Hepatocyte (in vitro differentiated cells): ENCODE results near the gene BRINP2. TPM values are rescaled to one million over a fixed set of nuclear protein-coding genes. Genes with fewer than 3 reads are reported as not detected.

Experiments
- DNase-seq: peaks from one replicate; pipeline ENCODE4 v3.0.0-alpha.2; 2016; ENCODE audit warnings: low spot score
- H2AFZ ChIP-seq: fragments of 200-600 bp; sonication (generic); 2 replicates; pipeline ENCODE4 v1.6.0; 2016; ENCODE audit warnings: antibody characterized with exemption, mild to moderate bottlenecking
- H3K27ac ChIP-seq: fragments of 200-600 bp; sonication (generic); 2 replicates; pipeline ENCODE4 v1.5.1; 2016; ENCODE audit warnings: mild to moderate bottlenecking
- H3K27me3 ChIP-seq: fragments of 200-600 bp; sonication (generic); 2 replicates; pipeline ENCODE4 v1.6.1; 2016
- H3K36me3 ChIP-seq: fragments of 200-600 bp; sonication (generic); replicated peaks from 2 replicates; pipeline ENCODE4 v1.5.1; 2016; ENCODE audit warnings: low read depth; ENCODE audit not compliant: insufficient read depth
- H3K4me1 ChIP-seq: fragments of 200-600 bp; sonication (generic); 2 replicates; pipeline ENCODE4 v1.5.1; 2016; ENCODE audit warnings: mild to moderate bottlenecking, moderate library complexity; ENCODE audit not compliant: insufficient read depth
- H3K4me2 ChIP-seq: fragments of 200-600 bp; sonication (generic); 2 replicates; pipeline ENCODE4 v1.6.0; 2016
- H3K4me3 ChIP-seq: fragments of 200-600 bp; sonication (generic); 2 replicates; pipeline ENCODE4 v1.5.1; 2016; ENCODE audit warnings: mild to moderate bottlenecking
- H3K79me2 ChIP-seq: fragments of 200-600 bp; sonication (generic); 2 replicates; pipeline ENCODE4 v1.6.0; 2017; ENCODE audit warnings: mild to moderate bottlenecking
- H3K9me2 ChIP-seq: fragments of 200-600 bp; sonication (generic); replicated peaks from 2 replicates; pipeline ENCODE4 v1.6.0; 2017; ENCODE audit warnings: mild to moderate bottlenecking; ENCODE audit not compliant: insufficient read depth
- H3K9me3 ChIP-seq: fragments of 200-600 bp; sonication (generic); 2 replicates; pipeline ENCODE4 v1.5.1; 2016; ENCODE audit warnings: low read depth, mild to moderate bottlenecking
- H4K20me1 ChIP-seq: fragments of 200-600 bp; sonication (generic); 2 replicates; pipeline ENCODE4 v1.6.0; 2016; ENCODE audit warnings: mild to moderate bottlenecking; ENCODE audit not compliant: insufficient read depth, poor library complexity, severe bottlenecking
- CTCF ChIP-seq: fragments of 200-600 bp; sonication (generic); IDR thresholded peaks from 2 replicates; pipeline ENCODE4 v1.5.1; 2016; ENCODE audit warnings: antibody characterized with exemption, mild to moderate bottlenecking; ENCODE audit not compliant: poor library complexity
- EZH2 ChIP-seq: fragments of 200-600 bp; sonication (generic); IDR thresholded peaks from 2 replicates; pipeline ENCODE4 v1.6.1; 2016; ENCODE audit warnings: antibody characterized with exemption, mild to moderate bottlenecking, borderline replicate concordance
- EZH2phosphoT487 ChIP-seq: fragments of 200-600 bp; sonication (generic); IDR thresholded peaks from one replicate; pipeline ENCODE4 v1.6.1; 2018; ENCODE audit warnings: antibody characterized with exemption, mild to moderate bottlenecking, low read depth, moderate library complexity; ENCODE audit not compliant: unreplicated experiment, severe bottlenecking
- WGBS: methylation state at CpG from one replicate; pipeline ENCODE4 v1.1.6; 2016; ENCODE audit warnings: low lambda C conversion rate; ENCODE audit errors: missing lambda C conversion rate; 5-methylcytosine and 5-hydroxymethylcytosine counted together
- polyA plus RNA-seq: library from polyadenylated mRNA; unstranded; fragments of >200 nt; fragmentation: Nextera tagmentation; extraction: Ambion mirVana; gene quantifications from 2 replicates; pipeline ENCODE4 v1.2.1, GENCODE V29; 2016
- total RNA-seq: library from RNA; depleted of rRNA; stranded (reverse); fragments of >200 nt; gene quantifications from 2 replicates; pipeline ENCODE4 v1.2.3, GENCODE V29; 2014

BRINP2 gene
- total and polyA plus RNA-seq, 2 experiments from 2014 or later: 1.5 TPM; not detected in 1

GRCh38 chr1:177246710-177247580 lies 76.2 kb downstream of the BRINP2 start:
- Histone ChIP-seq H3K79me2 (no peaks in the 10 kb centered on the region), H3K4me3 (no peak overlapping the region), H3K27me3 (no peaks in the 10 kb centered on the region), H2AFZ (no peak overlapping the region), H3K36me3 (no peaks in the 10 kb centered on the region), H4K20me1 (no peaks in the 10 kb centered on the region), H3K27ac (peak overlapping the region; percentile 68), H3K9me3 (no peaks in the 10 kb centered on the region), H3K4me1 (peaks cover 16% of the 10 kb centered on the region), H3K4me2 (peak overlapping the region; percentile 18), H3K9me2 (no peaks in the 10 kb centered on the region)
- no peak for TF ChIP-seq CTCF
- TF ChIP-seq EZH2phosphoT487: no peak
- TF ChIP-seq EZH2: no peak
- DNase-seq: no peak
- WGBS: 91% methylated on average over 4 of the region's 4 CpGs

GRCh38 chr1:177247623-177248176 lies 76.9 kb downstream of the BRINP2 start:
- peak overlapping the region; percentile 68 for H3K27ac ChIP-seq
- TF ChIP-seq CTCF (no peak), EZH2phosphoT487 (no peak), EZH2 (no peak)
- H3K4me2 ChIP-seq: peak overlapping the region; percentile 18
- H3K4me3 ChIP-seq: no peak overlapping the region
- H3K4me1 ChIP-seq: peaks cover 16% of the 10 kb centered on the region
- no peak overlapping the region for H2AFZ ChIP-seq
- no peak for DNase-seq
- 94% methylated on average over 9 of the region's 9 CpGs for WGBS
- H3K9me3 ChIP-seq: no peaks in the 10 kb centered on the region
- no peaks in the 10 kb centered on the region for H3K27me3 ChIP-seq
- no peaks in the 10 kb centered on the region for H3K9me2 ChIP-seq
- no peaks in the 10 kb centered on the region for H4K20me1 ChIP-seq
- H3K79me2 ChIP-seq: no peaks in the 10 kb centered on the region
- H3K36me3 ChIP-seq: no peaks in the 10 kb centered on the region

- H3K4me2 ChIP-seq: no peak overlapping the region
- no peaks in the 10 kb centered on the region for H3K79me2 ChIP-seq
- peaks cover 16% of the 10 kb centered on the region for H3K4me1 ChIP-seq
- no peaks in the 10 kb centered on the region for H4K20me1 ChIP-seq
- no peak overlapping the region for H3K4me3 ChIP-seq
- H3K27me3 ChIP-seq: no peaks in the 10 kb centered on the region
- H3K9me3 ChIP-seq: no peaks in the 10 kb centered on the region
- H3K27ac ChIP-seq: no peak overlapping the region
- DNase-seq: no peak
- no peak overlapping the region for H2AFZ ChIP-seq
- H3K36me3 ChIP-seq: no peaks in the 10 kb centered on the region
- no peaks in the 10 kb centered on the region for H3K9me2 ChIP-seq
- 87% methylated on average over 5 of the region's 5 CpGs for WGBS
- TF ChIP-seq EZH2phosphoT487: no peak
- no peak for TF ChIP-seq EZH2
- no peak for TF ChIP-seq CTCF
Observed at GRCh38 chr1:177248258-177248657, 77.5 kb downstream of the BRINP2 start.
